PC-3 (cell line): Measurements from ENCODE around the gene VILL.

Experiments
- CTCF ChIP-seq: fragments of 300-600 bp; sonication (generic); conservative IDR thresholded peaks from 2 replicates; pipeline ENCODE4 v1.5.1; 2017; ENCODE audit warnings: antibody characterized with exemption, low read depth, mild to moderate bottlenecking, low read length
- EZH2 ChIP-seq: fragments of 300-600 bp; sonication (generic); IDR thresholded peaks from one replicate; pipeline ENCODE4 v1.6.1; 2017; ENCODE audit warnings: antibody characterized with exemption, mild to moderate bottlenecking, low read length; ENCODE audit not compliant: unreplicated experiment
- EZH2phosphoT487 ChIP-seq: fragments of 300-600 bp; sonication (generic); IDR thresholded peaks from 2 replicates; pipeline ENCODE4 v1.6.1; 2018; ENCODE audit warnings: mild to moderate bottlenecking, antibody characterized with exemption, low read length, borderline replicate concordance

GRCh38 chr3:37964146-37964545 is 26.4 kb upstream of the VILL start:
- TF ChIP-seq CTCF (no peak), EZH2 (no peak), EZH2phosphoT487 (no peak)
